Measurements from ENCODE around the gene TP53RK.

The TP53RK gene

DNA sequence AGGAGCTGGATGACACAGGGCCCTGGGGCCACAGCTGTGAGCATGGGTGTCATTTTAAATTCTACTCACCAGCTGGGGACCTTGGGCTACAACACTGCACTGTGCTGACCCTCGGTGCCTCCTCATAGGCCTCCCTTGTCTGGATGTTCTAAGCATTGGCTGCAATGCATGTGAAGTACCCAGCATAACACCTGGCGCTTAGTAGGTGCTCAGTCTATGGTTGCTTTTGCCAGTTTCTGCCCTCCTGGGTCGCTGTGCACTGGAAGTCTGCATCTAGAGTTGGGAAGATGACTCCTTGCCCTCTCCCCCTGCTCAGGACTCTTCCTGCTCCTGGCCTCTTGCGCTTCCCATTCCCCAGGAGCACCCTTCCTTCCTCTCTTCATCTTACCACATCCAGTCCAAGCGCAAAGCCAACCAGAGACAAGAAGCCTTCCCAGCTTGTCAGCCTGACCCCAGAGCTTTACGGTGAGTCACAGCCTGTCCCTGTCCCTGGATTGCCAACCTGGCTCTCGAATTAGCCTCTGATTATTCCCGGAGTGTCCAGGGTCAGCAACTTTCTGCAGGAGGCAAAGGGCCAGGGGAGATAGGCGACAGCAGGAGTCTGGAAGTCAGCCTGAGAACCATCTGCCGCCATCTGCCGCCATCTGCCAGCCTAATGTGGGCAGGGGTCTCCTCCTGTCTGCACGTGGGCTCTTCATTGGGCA is 46.8 kb downstream of the TP53RK start:
- no peak for TF ChIP-seq CTCF (IDR thresholded peaks at IDR 0.05)
- Histone ChIP-seq H3K4me3 (no peak overlapping the region), H3K27ac (no peak overlapping the region)
- DNase-seq (ENCODE audit: low spot score), result no peak

DNA sequence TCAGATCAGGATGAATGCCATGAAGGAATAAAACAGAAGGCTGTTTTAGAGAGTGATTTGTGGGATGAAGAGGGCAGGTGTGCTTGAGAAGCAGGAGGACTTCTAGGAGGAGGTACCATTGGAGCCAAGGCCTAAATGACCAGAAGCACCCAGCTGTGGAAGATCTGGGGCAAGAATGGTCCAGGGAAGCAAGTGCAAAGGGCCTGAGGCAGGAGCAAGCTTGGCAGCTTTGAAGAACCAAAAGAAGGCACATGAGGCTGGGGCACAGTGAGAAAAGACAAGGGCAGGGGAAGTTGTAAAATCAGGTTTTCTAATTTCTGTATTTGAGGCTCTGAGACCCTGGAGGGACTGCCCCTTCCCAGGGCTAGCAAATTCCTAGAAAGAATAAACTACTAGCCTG is 47.8 kb downstream of the TP53RK start:
- DNase-seq (ENCODE audit: low spot score), result no peak
- Histone ChIP-seq H3K27ac (no peak overlapping the region), H3K4me3 (no peak overlapping the region)
- no peak for TF ChIP-seq CTCF (IDR thresholded peaks at IDR 0.05)

- H3K27ac ChIP-seq, result no peak overlapping the region
- H3K4me3 ChIP-seq, result no peak overlapping the region
- TF ChIP-seq CTCF (IDR thresholded peaks at IDR 0.05), result no peak
- no peak for DNase-seq (ENCODE audit: low spot score)
These were observed 48.5 kb downstream of the TP53RK start for GRCh38 chr20:46640536-46641311.

- H3K4me3 ChIP-seq, result no peak overlapping the region
- DNase-seq (ENCODE audit: low spot score), result no peak
- no peak overlapping the region for H3K27ac ChIP-seq
- TF ChIP-seq CTCF (IDR thresholded peaks at IDR 0.05), result no peak
These were observed 49.2 kb downstream of the TP53RK start for GRCh38 chr20:46640044-46640443.

DNA sequence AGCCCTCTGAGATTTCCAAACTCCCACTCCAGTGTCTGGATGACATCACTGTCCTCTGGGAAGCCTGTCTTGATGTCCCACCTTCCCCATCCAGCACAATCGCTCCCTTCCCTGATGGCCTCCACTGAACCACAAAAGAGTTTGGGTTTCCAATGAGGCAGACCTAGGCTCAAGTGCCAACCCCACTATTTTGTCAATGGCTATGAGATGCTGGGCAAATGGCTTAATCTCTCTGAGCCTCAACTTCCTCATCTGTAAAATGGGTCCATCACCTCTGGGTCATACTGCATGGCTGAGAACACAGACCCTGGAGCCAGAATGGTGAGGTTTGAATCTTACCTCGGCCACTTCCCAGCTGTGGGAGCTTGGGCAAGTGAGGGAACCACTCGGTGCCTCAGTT is 49.7 kb downstream of the TP53RK start:
- Histone ChIP-seq H3K27ac (no peak overlapping the region), H3K4me3 (no peak overlapping the region)
- TF ChIP-seq CTCF (IDR thresholded peaks at IDR 0.05), result no peak
- DNase-seq (ENCODE audit: low spot score), result no peak

DNA sequence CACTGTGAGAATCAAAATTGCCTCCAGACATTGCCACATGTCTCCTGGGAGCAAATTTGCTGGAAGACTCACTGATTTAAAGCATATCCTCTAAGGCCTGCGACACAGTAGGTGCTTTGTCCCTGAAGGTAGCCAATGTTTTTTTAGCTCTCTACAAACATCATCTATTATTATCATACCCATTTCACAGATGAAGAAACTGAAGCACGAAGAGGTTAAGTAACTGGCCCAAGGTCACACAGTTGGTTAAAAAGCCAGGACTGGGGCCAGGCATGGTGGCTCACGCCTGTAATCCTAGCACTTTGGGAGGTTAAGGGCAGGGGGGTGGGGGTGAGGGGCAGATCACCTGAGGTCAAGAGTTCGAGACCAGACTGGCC is 50.4 kb downstream of the TP53RK start:
- no peak for TF ChIP-seq CTCF (IDR thresholded peaks at IDR 0.05)
- H3K27ac ChIP-seq, result no peak overlapping the region
- DNase-seq (ENCODE audit: low spot score), result no peak
- no peak overlapping the region for H3K4me3 ChIP-seq

Measured in coronary artery (tissue), 2 donors.